ENCODE results near the gene SLC6A5. TPM values are rescaled to one million over a fixed set of nuclear protein-coding genes. Genes with fewer than 3 reads are reported as not detected.

The SLC6A5 gene
- total RNA-seq, 1 experiment from 2014 or later, result not detected

DNA sequence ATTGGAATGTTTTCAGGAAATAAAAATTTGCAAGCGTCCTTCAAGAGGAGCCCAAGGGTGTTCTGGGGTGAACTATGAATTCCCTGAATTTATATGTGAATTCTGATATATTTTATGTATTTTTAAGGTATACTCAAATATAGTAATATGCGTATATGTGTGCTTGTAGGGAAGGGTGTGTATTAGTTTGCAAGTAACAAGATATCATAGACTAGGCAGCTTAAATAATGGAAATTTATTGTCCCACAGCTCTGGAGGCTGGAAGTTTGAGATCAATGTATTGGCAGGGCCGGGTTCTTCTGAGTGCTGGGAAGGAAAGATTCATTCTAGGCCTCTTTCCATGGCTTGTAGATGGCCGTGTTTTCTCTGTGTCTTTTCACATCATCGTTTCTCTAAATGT is 16.2 kb upstream of the SLC6A5 start:
- TF ChIP-seq, protein P1, sequence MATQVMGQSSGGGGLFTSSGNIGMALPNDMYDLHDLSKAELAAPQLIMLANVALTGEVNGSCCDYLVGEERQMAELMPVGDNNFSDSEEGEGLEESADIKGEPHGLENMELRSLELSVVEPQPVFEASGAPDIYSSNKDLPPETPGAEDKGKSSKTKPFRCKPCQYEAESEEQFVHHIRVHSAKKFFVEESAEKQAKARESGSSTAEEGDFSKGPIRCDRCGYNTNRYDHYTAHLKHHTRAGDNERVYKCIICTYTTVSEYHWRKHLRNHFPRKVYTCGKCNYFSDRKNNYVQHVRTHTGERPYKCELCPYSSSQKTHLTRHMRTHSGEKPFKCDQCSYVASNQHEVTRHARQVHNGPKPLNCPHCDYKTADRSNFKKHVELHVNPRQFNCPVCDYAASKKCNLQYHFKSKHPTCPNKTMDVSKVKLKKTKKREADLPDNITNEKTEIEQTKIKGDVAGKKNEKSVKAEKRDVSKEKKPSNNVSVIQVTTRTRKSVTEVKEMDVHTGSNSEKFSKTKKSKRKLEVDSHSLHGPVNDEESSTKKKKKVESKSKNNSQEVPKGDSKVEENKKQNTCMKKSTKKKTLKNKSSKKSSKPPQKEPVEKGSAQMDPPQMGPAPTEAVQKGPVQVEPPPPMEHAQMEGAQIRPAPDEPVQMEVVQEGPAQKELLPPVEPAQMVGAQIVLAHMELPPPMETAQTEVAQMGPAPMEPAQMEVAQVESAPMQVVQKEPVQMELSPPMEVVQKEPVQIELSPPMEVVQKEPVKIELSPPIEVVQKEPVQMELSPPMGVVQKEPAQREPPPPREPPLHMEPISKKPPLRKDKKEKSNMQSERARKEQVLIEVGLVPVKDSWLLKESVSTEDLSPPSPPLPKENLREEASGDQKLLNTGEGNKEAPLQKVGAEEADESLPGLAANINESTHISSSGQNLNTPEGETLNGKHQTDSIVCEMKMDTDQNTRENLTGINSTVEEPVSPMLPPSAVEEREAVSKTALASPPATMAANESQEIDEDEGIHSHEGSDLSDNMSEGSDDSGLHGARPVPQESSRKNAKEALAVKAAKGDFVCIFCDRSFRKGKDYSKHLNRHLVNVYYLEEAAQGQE (IDR thresholded peaks at IDR 0.05; ENCODE audit: insufficient read depth in 1 of 2, low read depth in 2 of 2, low read length in 1 of 2), result no peak
- no peak for TF ChIP-seq TCF7L2 (IDR thresholded peaks at IDR 0.05; ENCODE audit: low read depth, low read length)
- no peak for TF ChIP-seq POLR2AphosphoS5 (IDR thresholded peaks at IDR 0.05; ENCODE audit: low read depth, low read length)
- TF ChIP-seq, protein P2, sequence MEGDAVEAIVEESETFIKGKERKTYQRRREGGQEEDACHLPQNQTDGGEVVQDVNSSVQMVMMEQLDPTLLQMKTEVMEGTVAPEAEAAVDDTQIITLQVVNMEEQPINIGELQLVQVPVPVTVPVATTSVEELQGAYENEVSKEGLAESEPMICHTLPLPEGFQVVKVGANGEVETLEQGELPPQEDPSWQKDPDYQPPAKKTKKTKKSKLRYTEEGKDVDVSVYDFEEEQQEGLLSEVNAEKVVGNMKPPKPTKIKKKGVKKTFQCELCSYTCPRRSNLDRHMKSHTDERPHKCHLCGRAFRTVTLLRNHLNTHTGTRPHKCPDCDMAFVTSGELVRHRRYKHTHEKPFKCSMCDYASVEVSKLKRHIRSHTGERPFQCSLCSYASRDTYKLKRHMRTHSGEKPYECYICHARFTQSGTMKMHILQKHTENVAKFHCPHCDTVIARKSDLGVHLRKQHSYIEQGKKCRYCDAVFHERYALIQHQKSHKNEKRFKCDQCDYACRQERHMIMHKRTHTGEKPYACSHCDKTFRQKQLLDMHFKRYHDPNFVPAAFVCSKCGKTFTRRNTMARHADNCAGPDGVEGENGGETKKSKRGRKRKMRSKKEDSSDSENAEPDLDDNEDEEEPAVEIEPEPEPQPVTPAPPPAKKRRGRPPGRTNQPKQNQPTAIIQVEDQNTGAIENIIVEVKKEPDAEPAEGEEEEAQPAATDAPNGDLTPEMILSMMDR (IDR thresholded peaks at IDR 0.05), result no peak
- no peak for TF ChIP-seq SIN3A (IDR thresholded peaks at IDR 0.05; ENCODE audit: borderline replicate concordance, insufficient read depth, low read depth, low read length)
- POLR2A ChIA-PET, result no interaction called here
- CTCF ChIA-PET, result no interaction called here
- no TSS peak for BruUV-seq (replicated peaks)
- Histone ChIP-seq H3K36me3 (ENCODE audit: control insufficient read depth, insufficient read depth, low read length) (no peaks in the 10 kb centered on the region), H3K27me3 (ENCODE audit: control insufficient read depth, insufficient read depth, low read length) (no peaks in the 10 kb centered on the region), H3K9me3 (ENCODE audit: control insufficient read depth, insufficient read depth, low read depth, low read length) (no peaks in the 10 kb centered on the region), H3K27ac (ENCODE audit: low read length) (no peak overlapping the region), H3K4me1 (ENCODE audit: control insufficient read depth, insufficient read depth, low read length) (no peaks in the 10 kb centered on the region), H3K4me3 (ENCODE audit: low read depth in 2 of 2, low read length in 2 of 2) (no peak overlapping the region)
- ATAC-seq (no peak), DNase-seq (ENCODE audit: low read depth, low spot score) (no peak)
- intact Hi-C loops (cut with micrococcal nuclease; ENCODE audit: unreplicated experiment) (no loop called here), in situ Hi-C loops (cut with HindIII; ENCODE audit: low pct_unique_long_range_greater_than_20kb, low sequenced_read_pairs) (no loop called here)

- TF ChIP-seq, protein P2 (IDR thresholded peaks at IDR 0.05), result no peak
- TF ChIP-seq TCF7L2 (IDR thresholded peaks at IDR 0.05; ENCODE audit: low read depth, low read length) (no peak), SIN3A (IDR thresholded peaks at IDR 0.05; ENCODE audit: borderline replicate concordance, insufficient read depth, low read depth, low read length) (no peak), POLR2AphosphoS5 (IDR thresholded peaks at IDR 0.05; ENCODE audit: low read depth, low read length) (no peak)
- TF ChIP-seq, protein P1 (IDR thresholded peaks at IDR 0.05; ENCODE audit: insufficient read depth in 1 of 2, low read depth in 2 of 2, low read length in 1 of 2), result no peak
- H3K27me3 ChIP-seq (ENCODE audit: control insufficient read depth, insufficient read depth, low read length), result no peaks in the 10 kb centered on the region
- no peaks in the 10 kb centered on the region for H3K9me3 ChIP-seq (ENCODE audit: control insufficient read depth, insufficient read depth, low read depth, low read length)
- H3K36me3 ChIP-seq (ENCODE audit: control insufficient read depth, insufficient read depth, low read length), result no peaks in the 10 kb centered on the region
- H3K27ac ChIP-seq (ENCODE audit: low read length), result no peak overlapping the region
- ATAC-seq (no peak), DNase-seq (ENCODE audit: low read depth, low spot score) (no peak)
- no peak overlapping the region for H3K4me3 ChIP-seq (ENCODE audit: low read depth in 2 of 2, low read length in 2 of 2)
- POLR2A ChIA-PET, result no interaction called here
- intact Hi-C loops (cut with micrococcal nuclease; ENCODE audit: unreplicated experiment) (no loop called here), in situ Hi-C loops (cut with HindIII; ENCODE audit: low pct_unique_long_range_greater_than_20kb, low sequenced_read_pairs) (no loop called here)
- H3K4me1 ChIP-seq (ENCODE audit: control insufficient read depth, insufficient read depth, low read length), result no peaks in the 10 kb centered on the region
- CTCF ChIA-PET, result no interaction called here
- BruUV-seq (replicated peaks), result no TSS peak
Observed at GRCh38 chr11:20584093-20584774, 15.2 kb upstream of the SLC6A5 start.

Data from Panc1 (cell line).